Thyroid gland (tissue), 4 donors: ENCODE results near the gene ETFDH. TPM values are rescaled to one million over a fixed set of nuclear protein-coding genes. Genes with fewer than 3 reads are reported as not detected.

Experiments
- DNase-seq, 2 donors: peaks; one replicate each; pipeline ENCODE4 v3.0.0-alpha.2; 2019
- H3K27ac ChIP-seq, 3 donors: fragments of 200-600 bp; sonication (generic); 1 replicate in 2 of 3; 2 replicates in 1 of 3; pipeline ENCODE4 v1.5.1; 2016 to 2019; ENCODE audit warnings: mild to moderate bottlenecking in 1 of 3, moderate library complexity in 1 of 3
- H3K27me3 ChIP-seq: fragments of 200-600 bp; sonication (generic); one replicate; pipeline ENCODE4 v1.5.1; 2019
- H3K36me3 ChIP-seq, 2 donors: fragments of 200-600 bp; sonication (generic); one replicate each; pipeline ENCODE4 v1.5.1; 2016 to 2019
- H3K4me1 ChIP-seq, 2 donors: fragments of 200-600 bp; sonication (generic); one replicate each; pipeline ENCODE4 v1.5.1; 2017 to 2019
- H3K4me3 ChIP-seq, 3 donors: fragments of 200-600 bp; sonication (generic); replicated peaks in 1 of 3; 1 replicate in 2 of 3; 2 replicates in 1 of 3; pipeline ENCODE4 v1.5.1; 2016; ENCODE audit warnings: mild to moderate bottlenecking in 1 of 3
- H3K9me3 ChIP-seq: fragments of 200-600 bp; sonication (generic); one replicate; pipeline ENCODE4 v1.5.1; 2017
- CTCF ChIP-seq, 6 experiments: fragments of 200-600 bp in 3 of 6; fragments of 450-650 bp in 3 of 6; sonication (generic) in 3 of 6; IDR thresholded peaks; one replicate each; pipeline ENCODE4 v1.5.1; 2016 to 2019; ENCODE audit warnings: antibody characterized with exemption in 6 of 6, mild to moderate bottlenecking in 2 of 6, inconsistent platforms in 1 of 6, moderate library complexity in 1 of 6
- POLR2A ChIP-seq, 2 donors: fragments of 450-650 bp; IDR thresholded peaks; one replicate each; pipeline ENCODE4 v1.6.1; 2017; ENCODE audit warnings: antibody characterized with exemption in 2 of 2, mild to moderate bottlenecking in 2 of 2, moderate library complexity in 1 of 2
- WGBS, 2 donors: methylation state at CpG; one replicate each; pipeline ENCODE4 v1.1.5; 2017; 5-methylcytosine and 5-hydroxymethylcytosine counted together
- intact Hi-C: fragments of 100-400 bp; cut with DNase I; formaldehyde crosslinking; loops from one replicate; pipeline ENCODE4 v1.15.1; 2023
- total RNA-seq, 4 donors: library from RNA; depleted of rRNA; stranded (reverse); fragments of >200 nt; gene quantifications; one replicate each; pipeline ENCODE4 v1.2.3, GENCODE V29; 2016

The ETFDH gene
- total RNA-seq, 4 donors from 2014 or later: 32.6 to 64.0 (median 52.3) TPM

DNA sequence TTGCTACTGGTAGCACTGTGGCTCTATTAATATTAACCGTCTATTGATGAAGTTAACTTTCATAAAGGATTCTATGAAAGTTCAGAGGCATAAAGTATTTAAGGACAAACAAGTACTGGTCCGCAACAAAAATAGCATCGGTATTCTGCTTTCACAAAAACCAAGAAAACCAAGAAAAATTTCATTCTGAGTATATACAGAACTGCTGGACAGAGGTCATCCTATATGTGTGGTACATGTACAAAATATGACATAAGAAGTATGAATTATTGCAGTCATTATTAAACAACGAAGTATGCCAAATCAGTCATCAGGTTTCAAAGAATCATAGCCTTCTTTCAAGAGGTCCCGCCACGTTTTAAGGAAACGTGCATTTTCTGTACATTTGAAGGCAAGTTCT lies 2.8 kb upstream of the ETFDH start:
- no peak overlapping the region for H3K27ac ChIP-seq
- intact Hi-C loops: no loop called here
- TF ChIP-seq POLR2A (IDR thresholded peaks at IDR 0.05) (no peak), CTCF (IDR thresholded peaks at IDR 0.05) (no peak)
- DNase-seq: no peak
- H3K4me3 ChIP-seq: no peak overlapping the region
- 86 to 88% methylated on average over 7 of the region's 7 CpGs for WGBS, 2 donors
- H3K9me3 ChIP-seq: no peaks in the 10 kb centered on the region
- peaks cover 10 to 11% of the 10 kb centered on the region in 2 donors for H3K4me1 ChIP-seq
- H3K27me3 ChIP-seq: no peaks in the 10 kb centered on the region
- H3K36me3 ChIP-seq: no peaks in the 10 kb centered on the region

GRCh38 chr4:158670975-158671664 lies 976 bp upstream of the ETFDH start:
- H3K36me3 ChIP-seq: no peaks in the 10 kb centered on the region
- peak overlapping the region; percentile 56 to 91 (median 90) for H3K4me3 ChIP-seq
- H3K9me3 ChIP-seq: no peaks in the 10 kb centered on the region
- intact Hi-C loops: no loop called here
- peaks cover 10 to 11% of the 10 kb centered on the region in 2 donors for H3K4me1 ChIP-seq
- peak; percentile 91 to 94 for DNase-seq
- H3K27ac ChIP-seq: peak overlapping the region; percentile 94 to 98 (median 96)
- TF ChIP-seq POLR2A (IDR thresholded peaks at IDR 0.05): no peak
- WGBS, 2 donors: 0 to 2% methylated on average over 18 to 31 of the region's 35 CpGs
- H3K27me3 ChIP-seq: no peaks in the 10 kb centered on the region

- no peak for DNase-seq
- 0% methylated on average over 3 to 20 of the region's 20 CpGs for WGBS, 2 donors
- intact Hi-C loops: no loop called here
- H3K27me3 ChIP-seq: no peaks in the 10 kb centered on the region
- no peak for TF ChIP-seq CTCF (IDR thresholded peaks at IDR 0.05)
- H3K36me3 ChIP-seq: no peaks in the 10 kb centered on the region
- peaks cover 10 to 11% of the 10 kb centered on the region in 2 donors for H3K4me1 ChIP-seq
- H3K9me3 ChIP-seq: no peaks in the 10 kb centered on the region
- peak within 1 kb of the TSS; percentile 56 to 94 (median 91) for H3K4me3 ChIP-seq
- H3K27ac ChIP-seq: peak within 1 kb of the TSS; percentile 94 to 98 (median 96)
Observed at GRCh38 chr4:158671665-158671914, 506 bp upstream of the ETFDH start, which contains the start of gene C4orf46. TSS of gene C4orf46 (minus strand) at chr4:158671887. CDS start at chr4:158671801, 86 bp downstream.

- Histone ChIP-seq H3K4me3 (no peak overlapping the region), H3K27me3 (no peaks in the 10 kb centered on the region), H3K27ac (no peak overlapping the region), H3K9me3 (no peaks in the 10 kb centered on the region), H3K4me1 (peaks cover 10 to 11% of the 10 kb centered on the region in 2 donors), H3K36me3 (no peaks in the 10 kb centered on the region)
- intact Hi-C loops: no loop called here
- DNase-seq: no peak
- TF ChIP-seq CTCF (IDR thresholded peaks at IDR 0.05) (no peak), POLR2A (IDR thresholded peaks at IDR 0.05) (no peak)
- 85 to 88% methylated on average over 3 of the region's 3 CpGs for WGBS, 2 donors
Observed at GRCh38 chr4:158673633-158674032, 1.5 kb downstream of the ETFDH start.

- no peak overlapping the region for H3K4me3 ChIP-seq
- DNase-seq: no peak
- H3K27ac ChIP-seq: no peak overlapping the region
- H3K36me3 ChIP-seq: no peaks in the 10 kb centered on the region
- intact Hi-C loops: no loop called here
- no peaks in the 10 kb centered on the region for H3K9me3 ChIP-seq
- peaks cover 4 to 6% of the 10 kb centered on the region in 2 donors for H3K4me1 ChIP-seq
- 85 to 91% methylated on average over 5 of the region's 5 CpGs for WGBS, 2 donors
- TF ChIP-seq POLR2A (IDR thresholded peaks at IDR 0.05) (no peak), CTCF (IDR thresholded peaks at IDR 0.05) (no peak)
- no peaks in the 10 kb centered on the region for H3K27me3 ChIP-seq
Observed at GRCh38 chr4:158676076-158676475, 4.0 kb downstream of the ETFDH start.
